B cell (primary cell): ENCODE data around the gene FLNA. TPM values are rescaled to one million over a fixed set of nuclear protein-coding genes. Genes with fewer than 3 reads are reported as not detected.

Experiments
- ATAC-seq: fragments of 200-7000 bp; cut with Tn5 transposase; one replicate; pipeline ENCODE4 v1.10.0; 2021; ENCODE audit warnings: low read depth, mild to moderate bottlenecking, moderate number of reproducible peaks, moderate library complexity
- CTCF ChIA-PET: fragments of 350-600 bp; sonication (Branson Sonifier 250); formaldehyde crosslinking; loops from one replicate; lab custom pipeline; 2021; ENCODE audit warnings: antibody characterized with exemption, inconsistent platforms; lab: Charles Lee
- POLR2A ChIA-PET: fragments of 350-600 bp; sonication (Branson Sonifier 250); formaldehyde crosslinking; loops from one replicate; lab custom pipeline; 2021; ENCODE audit warnings: antibody characterized with exemption; lab: Charles Lee
- DNase-seq: peaks from one replicate; pipeline ENCODE4 v3.0.0; 2013
- H2AFZ ChIP-seq: 2 replicates; pipeline ENCODE4 v1.6.1; 2012; ENCODE audit warnings: mild to moderate bottlenecking, low read depth, low read length; ENCODE audit not compliant: insufficient read depth, poor library complexity, severe bottlenecking
- H3K27ac ChIP-seq, 2 donors: 1 replicate in 1 of 2; 2 replicates in 1 of 2; pipeline ENCODE4 v1.5.1; 2012 to 2013; ENCODE audit warnings: low read length in 2 of 2, mild to moderate bottlenecking in 2 of 2, moderate library complexity in 1 of 2
- H3K27me3 ChIP-seq, 4 experiments: fragments of 200-600 bp in 1 of 4; sonication (generic) in 1 of 4; replicated peaks in 1 of 4; 1 replicate in 2 of 4; 2 replicates in 2 of 4; pipeline versions ENCODE4 v1.6.1 to v1.7.0; 2013 to 2016; ENCODE audit warnings: low read length in 3 of 4, mild to moderate bottlenecking in 2 of 4, mixed read lengths in 1 of 4, moderate library complexity in 1 of 4; ENCODE audit not compliant: insufficient read depth in 4 of 4, control insufficient read depth in 3 of 4; ENCODE audit errors: control extremely low read depth in 1 of 4
- H3K36me3 ChIP-seq, 2 experiments: replicated peaks in 1 of 2; 1 replicate in 1 of 2; 2 replicates in 1 of 2; pipeline versions ENCODE4 v1.6.1 to v1.7.1; 2013; ENCODE audit warnings: low read length in 1 of 2; ENCODE audit not compliant: insufficient read depth in 2 of 2, control insufficient read depth in 1 of 2; ENCODE audit errors: control extremely low read depth in 1 of 2, extremely low read depth in 1 of 2
- H3K4me1 ChIP-seq, 2 donors: fragments of 200-600 bp in 1 of 2; sonication (generic) in 1 of 2; 1 replicate in 1 of 2; 2 replicates in 1 of 2; pipeline versions ENCODE4 v1.5.1 to v1.6.1; 2013 to 2017; ENCODE audit warnings: low read length in 2 of 2; ENCODE audit not compliant: control insufficient read depth in 2 of 2, insufficient read depth in 2 of 2
- H3K4me2 ChIP-seq: replicated peaks from 2 replicates; pipeline ENCODE3; 2012; ENCODE audit warnings: mild to moderate bottlenecking, low read depth, low read length; ENCODE audit not compliant: poor library complexity, severe bottlenecking
- H3K4me3 ChIP-seq, 5 experiments: fragments of 200-600 bp in 1 of 5; sonication (generic) in 1 of 5; 1 replicate in 3 of 5; 2 replicates in 2 of 5; pipeline versions ENCODE4 v1.5.1 to v1.7.0; 2011 to 2016; ENCODE audit warnings: low read length in 4 of 5, mild to moderate bottlenecking in 4 of 5, low read depth in 2 of 5, control low read depth in 1 of 5, moderate library complexity in 1 of 5; ENCODE audit not compliant: insufficient read depth in 1 of 5; ENCODE audit errors: control extremely low read depth in 1 of 5, extremely low read depth in 1 of 5
- H3K79me2 ChIP-seq: fragments of 200-600 bp; sonication (generic); one replicate; pipeline ENCODE4 v1.6.0; 2016; ENCODE audit warnings: low read length; ENCODE audit not compliant: control insufficient read depth, insufficient read depth
- H3K9ac ChIP-seq: fragments of 200-600 bp; sonication (generic); 2 replicates; pipeline ENCODE4 v1.6.1; 2017; ENCODE audit warnings: mild to moderate bottlenecking, low read length, moderate library complexity
- H3K9me3 ChIP-seq, 3 donors: one replicate each; pipeline versions ENCODE4 v1.6.1 to v1.7.1; 2013; ENCODE audit warnings: low read length in 2 of 3; ENCODE audit not compliant: control insufficient read depth in 2 of 3, insufficient read depth in 1 of 3; ENCODE audit errors: control extremely low read depth in 1 of 3
- H4K20me1 ChIP-seq: 2 replicates; pipeline ENCODE4 v1.6.0; 2012; ENCODE audit warnings: mild to moderate bottlenecking, low read length; ENCODE audit not compliant: insufficient read depth, control insufficient read depth, poor library complexity, severe bottlenecking
- H3K27ac Mint-ChIP-seq: one replicate; pipeline ENCODE4 v1.8.0; 2021; ENCODE audit warnings: mixed read lengths
- H3K27me3 Mint-ChIP-seq: one replicate; pipeline ENCODE4 v1.8.0; 2021; ENCODE audit warnings: mixed read lengths
- H3K4me1 Mint-ChIP-seq: one replicate; pipeline ENCODE4 v1.8.0; 2021; ENCODE audit warnings: mixed read lengths
- H3K4me3 Mint-ChIP-seq: one replicate; pipeline ENCODE4 v1.8.0; 2021; ENCODE audit warnings: mixed read lengths
- H3K9me3 Mint-ChIP-seq: one replicate; pipeline ENCODE4 v1.8.0; 2022; ENCODE audit warnings: mixed read lengths; ENCODE audit not compliant: insufficient read depth
- CTCF ChIP-seq: fragments of 200-600 bp; IDR thresholded peaks from one replicate; pipeline ENCODE4 v1.8.0; 2022; ENCODE audit warnings: antibody characterized with exemption, mild to moderate bottlenecking
- EZH2 ChIP-seq: IDR thresholded peaks from 2 replicates; pipeline ENCODE4 v1.6.1; 2012; ENCODE audit warnings: borderline replicate concordance, low read depth, mild to moderate bottlenecking, moderate library complexity, low read length; ENCODE audit not compliant: insufficient read depth, poor library complexity, severe bottlenecking
- WGBS: methylation state at CpG from one replicate; pipeline ENCODE4 v1.1.5; 2013; ENCODE audit warnings: missing lambda C conversion rate; ENCODE audit not compliant: insufficient coverage; 5-methylcytosine and 5-hydroxymethylcytosine counted together
- intact Hi-C: fragments of 100-400 bp; cut with micrococcal nuclease; formaldehyde crosslinking; loops from one replicate; pipeline ENCODE4 v1.10.0; 2022
- polyA plus RNA-seq: library from polyadenylated mRNA; depleted of rRNA; stranded (reverse); fragments of >200 nt; gene quantifications from 2 replicates; pipeline ENCODE4 v1.2.3, GENCODE V29; 2012
- total RNA-seq, 2 donors: library from RNA; stranded (reverse); fragments of 120-200 nt in 1 of 2; gene quantifications; 1 replicate in 1 of 2; 2 replicates in 1 of 2; pipeline versions ENCODE4 v1.2.3 to v1.2.4, GENCODE V29; 2013 to 2022

The FLNA gene
- total and polyA plus RNA-seq, 2 donors (not counting 1 experiment from before 2014, with no cell fraction given) = 342 to 510 TPM

GRCh38 chrX:154321152-154321551 lies 53.3 kb downstream of the FLNA start:
- Histone ChIP-seq H3K4me3 (no peak overlapping the region), H4K20me1 (no peaks in the 10 kb centered on the region), H3K79me2 (no peaks in the 10 kb centered on the region), H3K27me3 (no peaks in the 10 kb centered on the region), H2AFZ (no peak overlapping the region), H3K4me2 (peak overlapping the region; percentile 2), H3K9ac (no peak overlapping the region), H3K4me1 (peaks cover 13 to 28% of the 10 kb centered on the region in 2 donors), H3K36me3 (no peaks in the 10 kb centered on the region), H3K9me3 (no peaks in the 10 kb centered on the region), H3K27ac (no peak overlapping the region)
- intact Hi-C loops = no loop called here
- no peaks in the 10 kb centered on the region for H3K9me3 Mint-ChIP-seq
- peak overlapping the region; percentile 37 for H3K4me3 Mint-ChIP-seq
- DNase-seq (peak; percentile 29), ATAC-seq (no peak)
- H3K27ac Mint-ChIP-seq = peak overlapping the region; percentile 26
- H3K27me3 Mint-ChIP-seq = no peaks in the 10 kb centered on the region
- no CpG with 5 or more reads among the region's 7 CpGs for WGBS
- peaks cover 44% of the 10 kb centered on the region for H3K4me1 Mint-ChIP-seq
- ChIA-PET CTCF (no interaction called here), POLR2A (no interaction called here)
- TF ChIP-seq EZH2 (no peak), CTCF (no peak)

GRCh38 chrX:154320406-154320805 lies 54.0 kb downstream of the FLNA start:
- WGBS = 96% methylated on average over 4 of the region's 11 CpGs
- intact Hi-C loops = no loop called here
- Histone ChIP-seq H3K4me1 (peaks cover 11 to 25% of the 10 kb centered on the region in 2 donors), H3K36me3 (no peaks in the 10 kb centered on the region), H3K79me2 (no peaks in the 10 kb centered on the region), H4K20me1 (no peaks in the 10 kb centered on the region), H3K9me3 (no peaks in the 10 kb centered on the region), H2AFZ (no peak overlapping the region), H3K4me2 (no peak overlapping the region), H3K27ac (no peak overlapping the region), H3K27me3 (no peaks in the 10 kb centered on the region), H3K9ac (no peak overlapping the region), H3K4me3 (no peak overlapping the region)
- peaks cover 38% of the 10 kb centered on the region for H3K4me1 Mint-ChIP-seq
- no peaks in the 10 kb centered on the region for H3K9me3 Mint-ChIP-seq
- ATAC-seq (no peak), DNase-seq (no peak)
- TF ChIP-seq CTCF (no peak), EZH2 (no peak)
- POLR2A ChIA-PET = no interaction called here
- no peak overlapping the region for H3K4me3 Mint-ChIP-seq
- H3K27me3 Mint-ChIP-seq = no peaks in the 10 kb centered on the region
- peak overlapping the region; percentile 53 for H3K27ac Mint-ChIP-seq
- CTCF ChIA-PET = no interaction called here
